ENCODE measurements around the gene LOXHD1. TPM values are rescaled to one million over a fixed set of nuclear protein-coding genes. Genes with fewer than 3 reads are reported as not detected.

Gene LOXHD1
- total RNA-seq, 1 donor from 2014 or later = not detected

- intact Hi-C loops (cut with micrococcal nuclease) = no loop called here
Observed at GRCh38 chr18:46672062-46672970, 15.3 kb upstream of the LOXHD1 start.

GRCh38 chr18:46668694-46669093 is 11.7 kb upstream of the LOXHD1 start:
- intact Hi-C loops (cut with micrococcal nuclease) = no loop called here

- intact Hi-C loops (cut with micrococcal nuclease) = no loop called here
Observed at GRCh38 chr18:46668135-46668534, 11.1 kb upstream of the LOXHD1 start.

- intact Hi-C loops (cut with micrococcal nuclease) = no loop called here
Observed at GRCh38 chr18:46663539-46663938, 6.5 kb upstream of the LOXHD1 start.

- intact Hi-C loops (cut with micrococcal nuclease) = no loop called here
Observed at GRCh38 chr18:46660957-46661749, 4.1 kb upstream of the LOXHD1 start.

GRCh38 chr18:46659484-46659883 is 2.5 kb upstream of the LOXHD1 start:
- intact Hi-C loops (cut with micrococcal nuclease) = no loop called here

- intact Hi-C loops (cut with micrococcal nuclease) = no loop called here
Observed at GRCh38 chr18:46656326-46657114, 500 bp downstream of the LOXHD1 start.

- intact Hi-C loops (cut with micrococcal nuclease) = no loop called here
Observed at GRCh38 chr18:46652372-46652771, 4.6 kb downstream of the LOXHD1 start.

GRCh38 chr18:46650681-46651080 is 6.3 kb downstream of the LOXHD1 start:
- intact Hi-C loops (cut with micrococcal nuclease) = no loop called here

- intact Hi-C loops (cut with micrococcal nuclease) = no loop called here
Observed at GRCh38 chr18:46649071-46649862, 7.8 kb downstream of the LOXHD1 start.

GRCh38 chr18:46646468-46646867 is 10.6 kb downstream of the LOXHD1 start:
- intact Hi-C loops (cut with micrococcal nuclease) = no loop called here

GRCh38 chr18:46642561-46642960 is 14.5 kb downstream of the LOXHD1 start:
- intact Hi-C loops (cut with micrococcal nuclease) = no loop called here

- intact Hi-C loops (cut with micrococcal nuclease) = no loop called here
Observed at GRCh38 chr18:46641917-46642316, 15.1 kb downstream of the LOXHD1 start.

GRCh38 chr18:46639386-46639785 is 17.6 kb downstream of the LOXHD1 start:
- intact Hi-C loops (cut with micrococcal nuclease) = no loop called here

GRCh38 chr18:46636040-46636630 is 20.9 kb downstream of the LOXHD1 start:
- intact Hi-C loops (cut with micrococcal nuclease) = no loop called here

GRCh38 chr18:46632401-46633071 is 24.5 kb downstream of the LOXHD1 start:
- intact Hi-C loops (cut with micrococcal nuclease) = no loop called here

- intact Hi-C loops (cut with micrococcal nuclease) = no loop called here
Observed at GRCh38 chr18:46630991-46631390, 26.0 kb downstream of the LOXHD1 start.

GRCh38 chr18:46630160-46630559 is 26.9 kb downstream of the LOXHD1 start:
- intact Hi-C loops (cut with micrococcal nuclease) = no loop called here

GRCh38 chr18:46629361-46629760 is 27.7 kb downstream of the LOXHD1 start:
- intact Hi-C loops (cut with micrococcal nuclease) = no loop called here

GRCh38 chr18:46628206-46628605 is 28.8 kb downstream of the LOXHD1 start:
- intact Hi-C loops (cut with micrococcal nuclease) = no loop called here
